Stimulated activated CD8-positive, alpha-beta memory T cell treated with anti-CD3 and anti-CD28 coated beads, Interleukin-12 subunit alpha, Interleukin-12 subunit beta, amount 100 ng/mL, for 1 hour (primary cell): ENCODE data around the gene SIRT7.
"Not testable (repeated sequence)": the region's sequence is repeated elsewhere in the genome, so short reads cannot be mapped to it uniquely, and the experiment has no call there.

Experiments used
- DNase-seq: peaks from one replicate; pipeline ENCODE4 v3.0.0-alpha.2; 2020; ENCODE audit warnings: low read depth

The SIRT7 gene

DNA sequence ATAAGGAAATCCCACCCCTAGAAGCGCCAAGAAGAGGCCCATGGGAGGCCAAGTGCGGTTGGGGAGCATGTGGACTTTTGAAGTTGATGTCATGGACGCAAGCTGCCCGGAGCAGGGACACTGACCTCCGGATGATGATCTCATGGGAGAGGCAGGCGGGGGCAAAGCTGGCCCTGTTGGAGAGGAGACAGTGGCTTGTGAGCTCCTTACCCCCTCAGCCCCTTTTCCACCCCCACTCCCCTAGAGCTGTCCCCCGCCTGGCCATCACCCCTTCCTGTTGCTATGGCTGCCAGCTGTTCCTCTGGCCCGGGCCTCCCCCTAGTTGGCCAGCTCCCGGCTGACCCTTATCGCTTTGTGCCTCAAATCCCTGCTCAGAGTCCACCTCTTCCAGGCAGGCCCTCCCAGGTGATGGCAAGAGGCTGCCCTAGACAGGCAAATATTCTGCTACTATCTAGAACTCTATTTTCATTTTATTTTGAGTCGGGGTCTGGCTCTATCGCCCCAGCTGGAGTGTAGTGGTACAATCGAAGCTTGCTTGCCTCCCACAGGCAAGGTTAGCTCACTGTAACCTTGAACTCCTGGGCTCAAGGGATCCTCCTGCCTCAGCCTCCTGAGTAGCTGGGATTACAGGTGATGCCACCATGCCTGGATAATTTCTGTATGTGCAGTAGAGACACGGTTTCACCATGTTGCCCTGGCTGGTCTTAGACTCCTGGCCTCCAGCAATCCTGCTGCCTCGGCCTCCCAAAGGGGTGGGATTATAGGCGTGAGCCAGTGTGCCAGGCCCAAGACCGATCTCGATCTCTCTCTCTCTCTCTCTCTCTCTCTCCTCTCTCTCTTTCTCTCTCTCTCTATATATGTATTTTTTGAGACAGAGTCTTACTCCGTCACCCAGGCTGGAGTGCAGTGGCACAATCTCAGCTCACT is 36.4 kb upstream of the SIRT7 start:
- no peak for DNase-seq

DNA sequence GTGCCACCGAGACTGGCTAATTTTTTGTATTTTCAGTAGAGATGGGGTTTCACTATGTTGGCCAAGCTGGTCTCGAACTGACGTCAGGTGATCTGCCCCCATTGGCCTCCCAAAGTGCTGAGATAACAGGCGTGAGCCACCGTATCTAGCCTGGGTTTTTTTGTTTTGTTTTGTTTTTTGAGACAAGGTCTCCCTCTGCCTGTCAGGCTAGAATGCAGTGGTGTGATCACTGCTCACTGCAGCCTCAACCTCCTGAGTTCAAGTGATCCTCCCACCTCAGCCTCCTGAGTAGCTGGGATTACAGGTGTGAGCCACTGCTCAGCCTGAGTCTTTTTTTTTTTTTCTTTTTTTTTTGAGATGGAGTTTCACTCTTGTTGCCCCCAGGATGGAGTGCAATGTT is 35.5 kb upstream of the SIRT7 start:
- not testable (repeated sequence) for DNase-seq

DNA sequence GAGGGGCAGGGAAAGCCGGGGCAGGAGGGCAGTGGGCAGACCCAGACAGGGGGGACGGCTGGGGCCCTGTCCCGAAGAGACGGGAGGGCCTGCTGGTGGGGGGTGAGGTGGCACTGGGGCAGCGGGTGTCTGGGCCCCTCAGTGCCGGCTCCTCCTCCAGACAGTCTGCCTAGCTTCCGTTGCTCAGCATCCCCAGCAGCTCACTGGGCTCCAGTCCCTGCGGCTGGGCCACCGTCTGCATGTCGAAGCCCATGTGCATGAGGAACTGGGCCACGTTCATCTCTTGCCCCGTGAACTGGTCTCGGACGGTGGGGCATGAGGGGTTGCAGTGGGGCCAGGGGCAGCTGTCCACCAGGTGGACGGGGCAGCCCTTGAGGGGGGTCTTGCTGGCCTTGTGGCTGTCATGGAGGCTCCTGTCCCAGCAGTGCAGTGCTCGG is 34.8 kb upstream of the SIRT7 start:
- no peak for DNase-seq

DNA sequence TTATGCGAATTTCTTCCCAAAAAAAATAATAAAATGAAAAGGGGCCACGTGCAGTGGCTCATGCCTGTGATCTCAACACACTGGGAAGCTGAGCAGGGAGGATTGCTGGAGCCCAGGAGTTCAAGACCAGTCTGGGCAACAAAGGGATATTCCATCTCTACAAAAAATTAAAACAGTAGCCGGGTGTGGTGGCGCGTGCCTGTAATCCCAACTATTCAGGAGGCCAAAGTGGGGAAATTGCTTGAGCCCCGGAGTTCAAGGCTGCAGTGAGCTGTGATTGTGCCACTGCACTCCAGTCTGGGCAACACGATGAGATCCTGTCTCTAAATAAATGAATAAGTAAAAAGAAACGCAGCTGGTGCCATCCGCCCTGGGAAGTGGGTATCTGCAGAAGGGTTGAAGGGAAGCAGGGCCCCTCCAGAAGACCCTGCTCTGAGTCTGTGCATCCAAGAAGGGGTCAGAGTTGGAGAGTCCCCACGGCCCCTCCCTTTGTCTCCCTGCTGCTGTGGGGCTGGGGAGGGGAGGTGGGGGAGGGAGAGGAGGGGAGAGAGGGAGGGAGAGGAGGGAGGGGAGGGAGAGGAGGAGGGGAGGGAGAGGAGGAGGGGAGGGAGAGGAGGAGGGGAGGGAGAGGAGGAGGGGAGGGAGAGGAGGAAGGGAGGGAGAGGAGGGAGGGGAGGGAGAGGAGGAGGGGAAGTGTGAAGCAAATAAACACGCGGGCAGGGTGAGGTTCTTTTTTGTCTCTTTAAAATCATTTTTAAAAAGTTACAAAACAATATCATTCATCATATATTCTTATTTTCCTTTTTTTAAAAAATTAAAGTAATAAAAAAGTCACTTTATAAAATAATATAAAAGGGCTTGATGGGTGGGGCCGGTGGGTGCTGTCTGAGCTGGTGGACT is 34.1 kb upstream of the SIRT7 start:
- DNase-seq: no peak

DNA sequence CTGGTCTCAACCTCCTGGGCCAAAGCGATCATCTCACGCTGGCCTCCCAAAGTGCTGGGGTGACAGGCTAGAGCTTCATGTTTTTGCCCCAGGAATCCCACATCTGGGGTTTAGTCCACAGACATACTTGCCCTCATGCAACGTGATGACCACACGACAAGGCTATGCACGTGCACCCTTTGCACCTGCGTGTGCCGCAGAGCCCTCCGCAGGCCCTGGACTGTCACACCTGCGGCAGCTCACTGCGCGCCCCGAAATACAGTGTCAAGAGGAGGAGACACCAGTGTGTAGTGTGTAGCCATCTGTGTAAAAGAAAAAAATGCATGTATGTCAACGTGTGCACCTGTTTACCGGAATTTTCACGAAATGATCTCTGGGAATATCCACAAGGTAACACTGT is 32.5 kb upstream of the SIRT7 start:
- no peak for DNase-seq

DNA sequence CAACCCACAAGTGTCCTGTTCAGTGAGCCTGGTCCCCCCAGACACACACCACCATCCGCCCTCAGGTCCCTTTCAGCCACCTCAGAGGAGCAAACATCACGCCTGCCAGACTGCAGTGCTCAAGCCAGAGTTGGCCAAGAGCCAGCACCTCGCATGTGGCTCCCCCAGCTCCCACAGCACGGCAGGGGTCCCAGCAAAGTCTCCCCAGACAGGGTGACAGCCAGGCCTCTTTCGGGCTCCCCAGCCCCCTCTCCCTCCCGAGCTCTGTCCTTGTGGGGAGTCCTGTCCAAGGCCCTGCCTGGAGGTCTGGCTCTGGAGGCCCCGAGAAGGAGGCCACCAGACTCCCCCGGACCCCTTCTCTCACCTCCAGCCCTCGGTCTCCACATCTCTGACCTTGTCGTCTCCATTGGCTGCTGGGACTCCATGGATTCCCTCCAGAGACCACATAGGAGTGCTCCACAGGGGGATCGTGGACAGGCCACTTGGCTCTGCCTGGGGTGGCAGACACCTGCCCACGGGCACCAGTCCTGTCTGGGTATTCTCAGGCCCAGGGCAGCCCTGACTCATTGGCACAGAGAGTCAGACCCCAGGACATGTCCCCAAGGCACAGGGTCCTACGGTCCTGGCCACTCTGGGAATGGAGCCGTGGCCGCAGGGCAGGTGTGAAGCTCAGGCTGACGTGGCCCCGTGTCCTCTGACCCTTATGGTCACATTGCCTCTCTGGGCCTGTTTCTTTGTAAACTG is 30.8 kb upstream of the SIRT7 start:
- no peak for DNase-seq

DNA sequence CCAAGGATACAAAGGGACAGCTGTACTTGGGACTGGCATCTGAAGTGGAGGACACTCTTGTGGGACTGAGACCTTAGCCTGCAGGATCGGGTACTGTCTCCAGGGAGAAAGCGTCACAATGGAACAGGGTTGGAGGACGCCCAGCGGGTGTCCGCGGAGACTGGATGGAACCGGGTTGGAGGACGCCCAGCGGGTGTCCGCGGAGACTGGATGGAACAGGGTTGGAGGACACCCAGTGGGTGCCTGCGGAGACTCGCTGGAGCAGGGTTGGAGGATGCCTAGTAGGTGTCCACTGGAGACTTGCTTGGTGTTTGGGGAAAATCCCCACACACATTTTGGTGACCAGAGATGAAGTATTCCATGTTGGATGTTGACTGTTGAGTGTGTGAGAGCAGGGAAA is 29.2 kb upstream of the SIRT7 start, which contains the start of gene MYADML2:
Gene MYADML2 (minus strand): TSS at position 45 of the 400 bp plus-strand sequence. CDS start 5,492 bp downstream, outside the sequence.
- DNase-seq: no peak

DNA sequence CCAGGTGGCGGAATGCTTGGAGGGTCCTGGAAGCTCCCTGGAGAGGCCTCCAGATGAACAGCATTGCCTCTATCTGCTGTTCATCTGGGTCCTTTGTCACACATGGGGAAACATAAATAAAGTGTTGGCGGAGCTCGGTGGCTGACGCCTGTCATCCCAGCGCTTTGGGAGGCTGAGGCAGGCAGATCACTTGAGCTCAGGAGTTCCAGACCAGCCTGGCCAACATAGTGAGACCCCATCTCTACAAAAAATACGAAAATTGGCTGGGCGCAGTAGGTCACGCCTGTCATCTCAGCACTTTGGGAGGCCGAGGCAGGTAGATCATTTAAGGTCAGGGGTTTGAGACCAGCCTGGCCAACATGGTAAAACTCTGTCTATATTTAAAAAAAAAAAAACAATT is 26.9 kb upstream of the SIRT7 start:
- DNase-seq: no peak

DNA sequence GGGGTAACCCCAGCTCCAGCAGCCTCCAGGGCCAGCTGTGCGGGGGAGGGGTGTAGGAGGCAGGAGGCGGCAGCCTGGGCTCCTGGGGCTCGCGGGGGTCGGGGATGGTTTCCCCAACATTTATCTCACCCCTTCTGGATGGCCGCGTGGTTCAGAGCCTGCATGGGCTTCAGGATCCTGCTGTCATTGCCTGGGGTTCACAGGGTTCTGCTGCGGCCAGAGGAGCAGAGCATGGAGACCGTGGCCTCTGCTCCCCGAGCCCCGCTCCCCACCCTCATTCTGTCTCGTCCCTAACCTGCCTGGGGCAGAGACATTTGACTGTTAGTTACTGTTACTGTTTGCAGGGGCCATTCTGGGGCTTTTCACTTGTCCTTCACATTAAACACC is 24.2 kb upstream of the SIRT7 start:
- no peak for DNase-seq

DNA sequence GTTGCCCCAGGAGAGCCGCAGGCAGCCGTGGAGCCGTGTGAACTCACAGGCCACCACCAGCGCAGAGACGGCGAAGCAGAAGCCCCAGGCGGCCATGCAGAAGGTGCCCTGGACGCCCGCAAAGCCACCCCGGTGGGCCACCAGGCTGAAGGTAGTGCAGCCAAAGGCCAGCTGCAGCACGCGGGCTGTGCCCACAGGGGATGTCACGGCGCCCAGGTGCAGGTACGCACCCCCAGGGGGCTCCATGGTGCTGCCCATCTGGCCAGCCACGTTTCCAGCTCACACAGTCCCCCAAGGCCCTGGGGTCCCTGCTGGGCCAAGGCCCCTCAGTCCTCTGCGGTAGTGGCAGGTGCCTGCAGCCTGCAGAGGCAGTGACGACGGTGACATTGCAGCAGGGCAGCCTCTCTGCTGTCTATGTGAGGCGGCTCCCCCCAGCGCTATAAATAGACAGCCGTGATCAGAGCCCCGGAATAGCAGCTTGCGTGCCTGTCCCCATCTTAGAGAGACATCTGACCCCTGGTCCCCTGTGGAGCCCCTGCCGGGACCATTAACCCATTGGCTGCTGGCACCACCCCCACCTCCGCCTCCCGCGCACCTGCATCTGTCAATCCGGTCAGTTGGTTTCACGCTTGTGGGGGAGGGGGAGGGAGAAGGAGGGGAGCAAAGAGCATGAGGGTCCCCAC is 23.6 kb upstream of the SIRT7 start:
- DNase-seq: no peak

DNA sequence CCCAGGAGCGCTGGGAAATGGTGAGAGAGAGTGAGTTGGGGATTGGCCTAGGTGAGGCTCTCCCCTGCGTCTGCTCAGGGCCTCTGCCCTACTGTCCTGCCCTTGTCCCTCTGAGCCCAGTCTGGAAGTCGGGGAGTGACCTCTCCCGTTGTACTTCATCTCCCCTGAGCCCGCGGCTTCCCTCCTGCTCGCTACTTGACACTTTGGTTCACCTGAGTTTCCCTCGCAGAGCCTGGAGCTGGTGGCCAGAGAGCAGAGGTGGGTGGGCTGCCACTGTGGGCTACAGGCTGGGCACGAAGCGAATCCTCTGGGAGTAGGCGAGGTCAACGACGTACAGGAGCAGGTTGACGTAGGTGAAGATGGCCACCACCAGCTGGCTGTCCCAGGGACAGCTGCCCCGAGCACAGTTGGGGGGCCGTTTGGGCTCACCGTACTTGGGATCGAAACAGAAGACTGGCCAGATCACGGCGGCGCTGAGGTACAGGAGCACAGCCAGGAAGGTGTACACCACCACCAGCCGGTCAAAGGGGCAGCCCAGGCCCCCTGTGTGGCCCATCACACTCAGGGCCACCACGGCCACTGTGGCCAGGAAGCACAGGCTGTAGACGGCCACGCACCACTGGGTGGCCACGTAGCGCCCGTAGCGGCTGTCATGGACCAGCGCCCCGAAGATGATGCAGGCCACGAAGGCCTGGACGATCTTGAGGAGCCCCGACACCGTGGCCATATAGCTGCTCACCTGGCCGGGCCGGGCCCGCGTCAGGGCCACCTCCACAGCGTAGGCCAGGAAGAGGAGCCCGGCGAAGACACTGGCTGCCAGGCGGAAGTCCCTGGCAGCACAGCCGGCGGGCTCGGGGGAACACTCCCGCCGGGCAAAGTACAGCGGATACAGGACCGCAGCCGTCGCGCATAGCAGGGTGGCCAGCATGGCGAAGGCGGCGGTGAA is 22.8 kb upstream of the SIRT7 start:
- DNase-seq: no peak

DNA sequence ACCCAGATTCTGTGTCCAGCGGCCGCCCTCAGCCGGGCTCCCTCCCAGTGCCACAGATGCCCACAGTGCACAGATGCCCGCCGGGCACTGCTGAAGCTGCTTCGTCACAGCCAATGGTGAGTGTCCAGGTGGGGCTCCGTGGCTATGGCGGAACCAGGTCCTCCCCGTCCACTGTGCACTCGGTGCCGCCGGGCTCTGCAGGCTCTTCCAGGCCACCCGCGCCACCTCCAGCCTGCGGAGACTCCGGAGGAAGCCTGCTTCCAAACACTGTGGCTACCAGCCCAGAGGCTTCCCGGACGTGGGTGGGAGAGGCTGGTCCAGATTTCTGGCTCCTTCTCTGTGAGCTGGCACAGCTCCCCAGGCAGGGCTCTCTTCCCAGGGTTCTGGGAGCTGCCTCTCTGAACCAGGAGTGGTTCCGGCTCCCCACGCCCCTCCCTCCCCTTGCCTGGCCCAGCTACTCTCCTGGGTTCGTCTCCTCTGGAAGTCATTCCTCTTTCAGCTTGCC is 22.0 kb upstream of the SIRT7 start:
- no peak for DNase-seq

DNA sequence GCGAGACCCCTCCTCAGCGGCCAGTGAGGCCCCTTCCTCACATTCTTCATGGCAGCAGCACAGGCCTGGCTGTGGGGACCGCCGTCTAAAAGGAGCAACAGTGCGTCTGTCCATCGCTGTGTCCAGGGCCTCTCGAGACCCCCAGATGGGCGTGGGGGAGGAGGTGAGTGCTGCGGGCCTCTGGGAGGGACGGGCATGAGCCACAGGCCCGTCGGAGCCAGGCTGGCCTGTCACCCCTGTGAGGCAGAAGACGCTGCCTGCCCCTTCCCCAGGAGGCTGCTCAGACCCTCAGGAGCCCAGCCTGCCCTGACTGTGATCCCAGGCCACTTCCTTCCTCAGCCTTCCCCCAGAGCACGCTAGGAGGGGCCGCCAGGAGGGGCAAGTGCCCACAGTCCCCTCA is 21.2 kb upstream of the SIRT7 start:
- DNase-seq: no peak

DNA sequence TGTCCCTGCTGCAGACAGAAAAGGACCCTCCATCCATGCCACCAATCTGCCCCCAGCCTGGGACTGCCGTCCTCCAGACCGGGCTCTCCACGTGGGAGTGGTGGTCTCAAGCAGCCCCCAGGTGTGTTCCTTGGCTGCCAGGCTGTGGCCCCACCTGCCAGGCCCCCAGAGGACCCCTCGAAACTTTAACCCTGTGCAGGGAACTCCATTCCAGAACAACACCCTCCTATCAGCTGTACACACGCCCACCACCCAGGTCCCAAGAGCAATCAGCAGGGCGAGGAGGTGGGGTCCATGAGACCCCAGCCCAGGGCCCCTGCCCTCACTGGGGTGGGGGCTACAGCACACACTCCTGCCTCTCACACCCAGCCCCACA is 17.7 kb upstream of the SIRT7 start:
- DNase-seq: no peak

DNA sequence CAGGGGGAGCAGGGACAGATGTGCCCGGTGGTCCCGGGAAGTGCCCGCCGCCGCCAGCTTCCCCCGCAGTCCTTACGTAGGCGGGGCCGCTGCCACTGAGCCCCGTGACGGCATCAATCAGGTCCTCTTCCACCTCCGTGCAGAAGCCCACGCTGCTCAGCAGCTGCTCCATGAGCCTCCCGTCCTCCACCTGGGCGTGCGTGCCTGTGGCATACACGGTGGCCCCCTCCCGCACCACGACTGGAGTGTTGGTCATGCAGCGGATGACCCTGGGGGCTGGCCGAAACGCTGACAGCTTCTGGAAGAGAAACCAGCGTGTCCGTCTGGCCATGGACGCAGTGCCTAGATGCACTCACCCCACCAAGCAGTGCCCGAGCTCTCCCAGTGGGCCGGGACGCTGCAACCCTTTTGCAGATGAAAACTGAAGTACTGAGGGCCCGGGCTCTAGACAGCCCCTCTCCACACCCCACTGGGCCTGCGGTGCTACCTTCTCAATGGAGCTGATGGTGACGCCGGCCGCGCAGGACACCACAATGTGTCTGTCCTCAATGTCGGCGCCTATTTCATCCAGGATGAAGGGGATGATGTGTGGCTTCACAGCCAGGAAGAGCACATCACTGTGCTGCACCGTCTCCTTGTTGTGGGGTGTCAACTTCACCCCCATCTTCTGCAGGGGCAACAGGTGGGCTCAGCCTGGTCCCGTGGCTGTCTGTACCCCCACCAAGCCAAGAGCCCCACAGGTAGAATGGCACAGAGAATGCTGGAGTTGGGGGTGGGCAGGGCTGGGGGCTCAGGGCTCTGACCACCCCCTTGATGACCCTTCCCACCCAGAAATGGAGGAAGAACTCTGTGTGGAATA is 17.1 kb upstream of the SIRT7 start:
- DNase-seq: no peak

DNA sequence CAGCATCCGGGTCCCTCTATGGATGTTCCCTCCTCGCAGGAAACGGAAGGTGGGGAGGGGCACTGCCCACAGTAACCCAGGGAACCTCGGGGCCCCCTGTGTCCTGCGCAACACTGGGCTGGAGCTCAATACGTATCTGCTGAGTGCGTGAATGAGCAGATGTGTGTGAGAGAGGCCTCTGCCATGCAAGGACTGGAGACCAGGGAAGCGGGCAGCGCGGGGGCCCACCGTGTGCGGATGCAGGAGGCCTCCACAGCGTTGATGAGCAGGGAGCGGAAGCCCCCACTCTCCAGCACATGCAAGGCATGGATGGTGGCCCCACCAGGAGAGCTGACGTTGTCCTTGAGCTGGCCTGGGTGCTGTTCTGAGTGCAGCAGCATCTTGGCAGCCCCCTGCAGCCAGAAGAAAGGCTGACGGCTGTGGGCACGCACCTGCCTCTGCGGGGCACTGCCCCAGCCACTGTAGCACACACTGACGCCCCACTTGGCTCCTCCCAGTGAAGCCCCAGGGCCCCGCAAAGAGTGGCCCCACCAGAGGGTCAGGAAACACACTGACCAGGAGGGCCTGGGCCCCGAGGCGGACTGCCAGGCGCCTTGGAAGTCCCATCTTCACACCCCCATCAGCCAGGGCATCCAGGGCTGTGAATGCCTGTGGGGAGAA is 16.3 kb upstream of the SIRT7 start:
- no peak for DNase-seq

DNA sequence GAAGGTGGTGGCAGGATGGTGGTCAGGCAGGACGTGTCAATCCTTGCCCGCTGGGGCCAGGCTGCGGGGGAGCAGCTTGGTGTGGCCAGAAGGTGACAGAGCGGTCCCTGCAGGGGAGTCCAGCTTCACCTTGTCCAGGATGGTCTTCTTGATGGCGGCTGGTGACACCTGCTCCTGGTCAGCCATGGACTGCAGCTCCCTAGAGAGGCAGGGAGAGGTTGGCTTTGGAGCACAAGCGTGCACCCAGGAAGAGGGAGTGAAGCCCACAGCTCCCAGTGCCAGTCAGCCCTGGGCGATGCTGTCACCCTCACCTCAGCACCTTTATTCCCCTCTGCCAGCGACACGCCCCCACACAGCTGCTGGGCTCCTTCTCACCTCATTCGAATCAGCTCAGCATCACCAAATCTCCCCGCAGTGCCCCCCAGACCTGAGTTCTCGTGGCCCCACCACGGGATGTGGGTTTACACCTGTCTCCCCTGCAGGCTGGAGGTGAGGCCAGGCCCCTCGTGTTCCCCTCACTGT is 15.3 kb upstream of the SIRT7 start:
- DNase-seq: no peak

DNA sequence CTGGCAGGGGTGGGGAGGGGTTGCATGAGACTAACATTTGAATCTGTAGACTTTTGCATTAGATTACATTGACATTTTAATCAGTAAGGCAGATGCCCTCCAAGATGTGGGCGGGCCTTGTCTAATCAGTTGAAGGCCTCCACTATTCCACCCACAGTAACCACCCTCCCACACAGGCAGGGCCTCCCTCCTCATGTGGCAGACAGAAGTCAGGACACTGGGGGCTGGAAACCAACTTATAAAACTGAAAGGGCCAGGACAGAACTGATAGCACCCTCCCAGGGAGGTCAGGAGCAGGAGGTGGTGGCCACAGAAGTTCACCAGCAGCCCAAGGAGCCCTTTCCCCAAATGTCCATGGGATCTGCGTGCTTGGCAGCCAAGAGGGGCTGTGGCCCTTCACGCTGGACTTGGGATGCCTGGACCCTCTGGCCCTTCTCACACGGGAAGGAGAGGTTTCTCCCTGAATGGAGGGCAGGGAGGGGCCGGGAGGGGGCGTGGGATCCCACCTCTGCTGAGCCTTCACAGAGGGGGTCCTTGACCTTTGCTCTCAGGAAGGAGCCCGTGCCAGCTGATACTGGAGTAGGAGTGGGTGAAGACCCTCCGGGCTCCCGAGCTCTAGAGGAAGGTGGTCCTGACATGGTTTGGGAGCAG is 14.5 kb upstream of the SIRT7 start:
- no peak for DNase-seq
